Subcutaneous abdominal adipose tissue (tissue), 5 donors: Measurements from ENCODE around the gene NEUROD6.

Source experiments
- H3K27ac ChIP-seq: one replicate; pipeline ENCODE4 v1.7.0; 2013; ENCODE audit warnings: low read depth, mild to moderate bottlenecking, inconsistent platforms, low read length, moderate library complexity
- H3K27me3 ChIP-seq, 5 donors: one replicate each; pipeline ENCODE4 v1.7.0; 2013; ENCODE audit warnings: low read length in 5 of 5, inconsistent platforms in 1 of 5; ENCODE audit not compliant: control insufficient read depth in 5 of 5, insufficient read depth in 4 of 5
- H3K36me3 ChIP-seq, 5 donors: one replicate each; pipeline ENCODE4 v1.7.0; 2013; ENCODE audit warnings: low read length in 5 of 5; ENCODE audit not compliant: control insufficient read depth in 5 of 5, insufficient read depth in 5 of 5
- H3K4me1 ChIP-seq, 5 donors: one replicate each; pipeline ENCODE4 v1.7.0; 2013; ENCODE audit warnings: low read length in 5 of 5, mild to moderate bottlenecking in 3 of 5, moderate library complexity in 1 of 5; ENCODE audit not compliant: control insufficient read depth in 5 of 5, insufficient read depth in 5 of 5
- H3K4me3 ChIP-seq, 5 donors: one replicate each; pipeline ENCODE4 v1.7.0; 2013; ENCODE audit warnings: low read length in 5 of 5, low read depth in 1 of 5
- H3K9ac ChIP-seq, 5 donors: one replicate each; pipeline ENCODE4 v1.7.0; 2013; ENCODE audit warnings: low read length in 5 of 5, mild to moderate bottlenecking in 4 of 5, moderate library complexity in 3 of 5
- H3K9me3 ChIP-seq, 5 donors: one replicate each; pipeline ENCODE4 v1.7.0; 2013; ENCODE audit warnings: low read length in 5 of 5; ENCODE audit not compliant: control insufficient read depth in 5 of 5
- donor health status: healthy.
- donor health status: healthy.
- donor health status: healthy.
- donor health status: healthy.
- donor health status: healthy.

Gene NEUROD6

GRCh38 chr7:31335161-31335856, 5.2 kb downstream of the NEUROD6 start:
- H3K9ac ChIP-seq: no peak overlapping the region
- H3K27me3 ChIP-seq: peaks cover 8 to 19% (median 8%) of the 10 kb centered on the region in 5 donors
- peak overlapping the region in 1 of 5 donors; percentile 47 for H3K4me3 ChIP-seq

DNA sequence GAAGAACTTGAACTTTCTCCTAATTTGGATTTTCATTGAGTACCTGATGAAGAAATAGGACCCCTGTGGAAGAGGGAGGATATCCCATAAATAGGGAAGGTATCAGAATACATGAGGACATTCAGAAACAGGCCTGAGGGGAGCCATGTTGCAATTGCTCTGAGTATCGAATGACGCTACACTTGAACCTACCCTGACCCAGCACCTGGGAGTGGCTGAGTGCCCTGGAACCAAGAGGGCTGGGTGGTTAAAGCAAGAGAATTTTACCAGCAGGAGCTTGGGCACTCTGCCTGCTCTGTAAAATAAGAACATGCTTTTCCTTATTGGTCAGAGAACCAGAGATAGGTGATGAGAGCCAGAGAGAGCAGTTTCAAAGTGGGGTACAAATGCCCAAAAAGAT, 7.2 kb downstream of the NEUROD6 start:
- Histone ChIP-seq H3K9me3 (no peaks in the 10 kb centered on the region), H3K4me1 (peaks cover 0 to 17% (median 7%) of the 10 kb centered on the region in 5 donors), H3K27ac (no peak overlapping the region), H3K4me3 (no peak overlapping the region), H3K36me3 (no peaks in the 10 kb centered on the region), H3K27me3 (peaks cover 3 to 11% (median 6%) of the 10 kb centered on the region in 5 donors), H3K9ac (no peak overlapping the region)

More at GRCh38 chr7:31335161-31335856, 5.2 kb downstream of the NEUROD6 start:
- peaks cover 0 to 17% (median 7%) of the 10 kb centered on the region in 5 donors for H3K4me1 ChIP-seq
- no peak overlapping the region for H3K27ac ChIP-seq
- no peaks in the 10 kb centered on the region for H3K9me3 ChIP-seq
- H3K36me3 ChIP-seq: no peaks in the 10 kb centered on the region

GRCh38 chr7:31327071-31327470, 13.5 kb downstream of the NEUROD6 start:
- Histone ChIP-seq H3K4me3 (no peak overlapping the region), H3K27me3 (no peaks in the 10 kb centered on the region), H3K9me3 (no peaks in the 10 kb centered on the region), H3K27ac (no peak overlapping the region), H3K36me3 (no peaks in the 10 kb centered on the region), H3K4me1 (no peaks in the 10 kb centered on the region), H3K9ac (no peak overlapping the region)

GRCh38 chr7:31326416-31326815, 14.1 kb downstream of the NEUROD6 start:
- H3K9ac ChIP-seq: no peak overlapping the region
- no peaks in the 10 kb centered on the region for H3K4me1 ChIP-seq
- H3K9me3 ChIP-seq: no peaks in the 10 kb centered on the region
- no peak overlapping the region for H3K27ac ChIP-seq
- H3K4me3 ChIP-seq: no peak overlapping the region
- H3K36me3 ChIP-seq: no peaks in the 10 kb centered on the region
- H3K27me3 ChIP-seq: no peaks in the 10 kb centered on the region

- no peaks in the 10 kb centered on the region for H3K27me3 ChIP-seq
- H3K4me1 ChIP-seq: no peaks in the 10 kb centered on the region
- H3K36me3 ChIP-seq: no peaks in the 10 kb centered on the region
- H3K27ac ChIP-seq: no peak overlapping the region
- H3K9ac ChIP-seq: no peak overlapping the region
- H3K4me3 ChIP-seq: no peak overlapping the region
- no peaks in the 10 kb centered on the region for H3K9me3 ChIP-seq
These were observed 17.4 kb downstream of the NEUROD6 start for GRCh38 chr7:31323101-31323500.

- Histone ChIP-seq H3K4me3 (no peak overlapping the region), H3K4me1 (no peaks in the 10 kb centered on the region), H3K27me3 (no peaks in the 10 kb centered on the region)
These were observed 19.9 kb downstream of the NEUROD6 start for GRCh38 chr7:31320675-31321074.

DNA sequence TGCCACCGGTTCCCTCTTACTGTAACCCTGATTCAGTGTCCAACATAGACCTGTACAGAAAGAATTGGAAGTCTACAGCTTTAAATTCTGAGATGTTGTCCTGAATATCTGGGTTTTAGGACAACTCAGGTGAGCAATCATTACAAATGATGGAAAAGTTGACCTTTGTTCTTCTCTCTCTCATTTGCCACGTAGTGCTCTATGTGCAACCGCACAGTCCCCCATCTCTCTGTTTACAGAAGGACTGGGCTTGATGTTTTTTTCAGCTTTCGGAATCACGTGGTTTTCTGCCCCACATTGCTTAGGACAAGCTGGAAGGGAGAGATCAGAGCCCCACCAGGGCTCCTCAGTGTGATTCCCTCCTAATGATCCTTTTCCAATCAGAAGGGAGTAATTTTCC, 22.2 kb downstream of the NEUROD6 start:
- no peak overlapping the region for H3K27ac ChIP-seq
- H3K4me3 ChIP-seq: no peak overlapping the region
- no peaks in the 10 kb centered on the region for H3K4me1 ChIP-seq
- no peaks in the 10 kb centered on the region for H3K9me3 ChIP-seq
- no peaks in the 10 kb centered on the region for H3K27me3 ChIP-seq
- no peaks in the 10 kb centered on the region for H3K36me3 ChIP-seq
- no peak overlapping the region for H3K9ac ChIP-seq

More at GRCh38 chr7:31320675-31321074, 19.9 kb downstream of the NEUROD6 start:
- H3K9me3 ChIP-seq: no peaks in the 10 kb centered on the region
- H3K27ac ChIP-seq: no peak overlapping the region
- no peak overlapping the region for H3K9ac ChIP-seq
- no peaks in the 10 kb centered on the region for H3K36me3 ChIP-seq

DNA sequence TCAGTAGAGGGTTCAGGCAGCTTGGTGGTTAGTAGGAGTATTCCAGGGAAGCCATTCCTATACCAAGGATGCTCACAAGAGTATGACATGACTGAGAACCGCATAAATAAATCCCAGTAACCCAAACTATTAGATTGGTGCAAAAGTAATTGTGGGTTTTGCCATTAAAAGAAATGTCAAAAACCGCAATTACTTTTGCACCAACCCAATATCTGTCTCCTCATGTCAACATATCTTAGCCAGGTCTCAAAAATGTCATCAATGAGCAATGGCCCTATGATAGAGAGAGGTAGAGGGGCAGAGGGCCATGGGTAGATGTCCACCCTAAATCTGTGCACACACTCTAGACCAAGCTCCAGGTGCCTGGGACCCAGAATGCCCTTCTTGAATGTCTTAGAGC, 23.6 kb downstream of the NEUROD6 start:
- Histone ChIP-seq H3K4me1 (no peaks in the 10 kb centered on the region), H3K4me3 (no peak overlapping the region), H3K27me3 (no peaks in the 10 kb centered on the region), H3K9me3 (no peaks in the 10 kb centered on the region), H3K27ac (no peak overlapping the region), H3K36me3 (no peaks in the 10 kb centered on the region), H3K9ac (no peak overlapping the region)

GRCh38 chr7:31315758-31316157, 24.8 kb downstream of the NEUROD6 start:
- H3K27me3 ChIP-seq: no peaks in the 10 kb centered on the region
- H3K27ac ChIP-seq: no peak overlapping the region
- H3K4me1 ChIP-seq: no peaks in the 10 kb centered on the region

GRCh38 chr7:31314781-31315180, 25.7 kb downstream of the NEUROD6 start:
- no peaks in the 10 kb centered on the region for H3K4me1 ChIP-seq
- no peaks in the 10 kb centered on the region for H3K9me3 ChIP-seq
- no peak overlapping the region for H3K9ac ChIP-seq
- H3K36me3 ChIP-seq: no peaks in the 10 kb centered on the region
- no peak overlapping the region for H3K27ac ChIP-seq
- no peaks in the 10 kb centered on the region for H3K27me3 ChIP-seq
- H3K4me3 ChIP-seq: no peak overlapping the region

More at GRCh38 chr7:31315758-31316157, 24.8 kb downstream of the NEUROD6 start:
- Histone ChIP-seq H3K36me3 (no peaks in the 10 kb centered on the region), H3K9ac (no peak overlapping the region), H3K4me3 (no peak overlapping the region), H3K9me3 (no peaks in the 10 kb centered on the region)
